HG03439 (cell line): ENCODE results near the gene SAPCD1.

Experiments
- ATAC-seq: cut with Tn5 transposase; IDR thresholded peaks from one replicate; pipeline ENCODE4 v1.9.1; 2021; ENCODE audit warnings: mild to moderate bottlenecking, moderate library complexity; ENCODE audit not compliant: unreplicated experiment

SAPCD1 gene

DNA sequence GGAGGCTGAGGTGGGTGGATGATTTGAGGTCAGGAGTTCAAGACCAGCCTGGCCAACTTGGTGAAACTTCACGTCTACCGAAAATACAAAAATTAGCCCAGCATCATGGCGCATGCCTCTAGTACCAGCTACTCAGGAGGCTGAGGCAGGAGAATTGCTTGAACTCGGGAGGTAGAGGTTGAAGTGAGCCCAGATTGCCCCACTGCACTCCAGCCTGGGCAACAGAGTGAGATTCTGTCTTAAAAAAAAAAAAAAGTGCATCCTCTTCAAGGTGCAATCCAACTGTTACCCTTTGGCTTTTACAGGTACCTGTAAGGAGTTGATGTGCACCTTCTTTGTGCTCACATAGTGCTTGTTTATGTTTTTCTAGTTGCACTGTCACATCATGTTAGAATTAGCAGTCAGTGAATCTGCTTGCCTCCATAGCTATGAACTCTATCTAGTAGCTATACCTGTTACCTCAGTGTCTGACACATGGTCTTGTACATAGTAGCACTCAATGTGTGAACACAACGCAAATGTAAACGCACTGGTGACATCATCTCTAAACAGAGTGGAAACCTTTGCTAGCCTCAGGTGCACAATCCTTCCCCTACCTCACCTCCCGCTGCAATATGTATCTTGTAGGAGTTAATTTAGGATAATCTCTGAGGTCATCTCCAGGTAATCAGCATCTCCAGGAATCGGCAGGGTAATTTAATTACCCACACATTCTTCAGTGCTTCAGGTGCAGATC is 13.0 kb upstream of the SAPCD1 start:
- ATAC-seq, result no peak

- no peak for ATAC-seq
Observed at GRCh38 chr6:31750411-31751022, 11.9 kb upstream of the SAPCD1 start.

DNA sequence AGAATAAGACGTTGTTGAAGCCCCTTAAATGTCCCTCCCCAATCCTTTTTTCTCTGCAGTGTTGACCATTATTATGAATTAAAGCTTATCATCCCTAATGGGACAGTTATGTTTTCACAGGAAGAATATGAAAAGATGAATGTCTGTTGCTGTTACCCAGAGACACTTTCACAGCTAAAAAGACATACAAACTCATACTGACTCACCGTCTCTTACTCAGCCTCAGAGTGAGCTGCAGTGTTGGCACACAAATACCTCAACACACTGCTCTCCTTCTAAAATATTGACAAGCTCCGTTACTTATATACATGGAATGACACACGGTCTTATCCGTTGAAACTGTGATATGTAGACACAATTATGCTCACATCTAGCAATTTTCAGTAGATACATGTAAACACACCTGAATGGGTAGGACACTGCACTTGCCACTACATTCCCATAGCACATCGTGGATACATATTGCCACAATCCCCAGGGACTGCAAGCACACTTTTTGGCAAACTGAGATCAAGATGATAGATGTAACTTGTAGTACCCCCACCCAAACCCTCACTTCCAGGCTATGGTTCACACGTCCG is 9.6 kb upstream of the SAPCD1 start:
- ATAC-seq, result no peak

- no peak for ATAC-seq
Observed at GRCh38 chr6:31758281-31758680, 4.2 kb upstream of the SAPCD1 start.

DNA sequence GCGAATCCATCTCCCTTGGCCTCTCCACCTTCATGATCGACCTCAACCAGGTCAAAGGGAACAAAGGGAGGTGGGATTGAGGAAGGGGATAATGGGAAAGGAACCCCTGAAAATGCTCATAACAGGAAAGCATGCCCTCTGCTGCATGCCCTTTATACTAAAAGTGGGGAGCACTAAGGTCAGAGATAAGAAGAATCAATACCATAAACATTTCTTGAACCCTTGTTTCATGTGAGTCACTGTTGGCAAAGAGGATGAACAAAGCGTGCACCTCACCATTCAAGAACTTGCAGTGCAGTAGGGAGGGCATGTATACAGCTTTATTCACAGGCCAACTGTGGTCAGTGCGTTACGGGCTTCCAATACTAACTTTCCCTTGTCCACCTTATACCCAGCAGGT is 1.7 kb upstream of the SAPCD1 start:
- ATAC-seq, result no peak

- no peak for ATAC-seq
Observed at GRCh38 chr6:31761343-31761742, 1.1 kb upstream of the SAPCD1 start.

DNA sequence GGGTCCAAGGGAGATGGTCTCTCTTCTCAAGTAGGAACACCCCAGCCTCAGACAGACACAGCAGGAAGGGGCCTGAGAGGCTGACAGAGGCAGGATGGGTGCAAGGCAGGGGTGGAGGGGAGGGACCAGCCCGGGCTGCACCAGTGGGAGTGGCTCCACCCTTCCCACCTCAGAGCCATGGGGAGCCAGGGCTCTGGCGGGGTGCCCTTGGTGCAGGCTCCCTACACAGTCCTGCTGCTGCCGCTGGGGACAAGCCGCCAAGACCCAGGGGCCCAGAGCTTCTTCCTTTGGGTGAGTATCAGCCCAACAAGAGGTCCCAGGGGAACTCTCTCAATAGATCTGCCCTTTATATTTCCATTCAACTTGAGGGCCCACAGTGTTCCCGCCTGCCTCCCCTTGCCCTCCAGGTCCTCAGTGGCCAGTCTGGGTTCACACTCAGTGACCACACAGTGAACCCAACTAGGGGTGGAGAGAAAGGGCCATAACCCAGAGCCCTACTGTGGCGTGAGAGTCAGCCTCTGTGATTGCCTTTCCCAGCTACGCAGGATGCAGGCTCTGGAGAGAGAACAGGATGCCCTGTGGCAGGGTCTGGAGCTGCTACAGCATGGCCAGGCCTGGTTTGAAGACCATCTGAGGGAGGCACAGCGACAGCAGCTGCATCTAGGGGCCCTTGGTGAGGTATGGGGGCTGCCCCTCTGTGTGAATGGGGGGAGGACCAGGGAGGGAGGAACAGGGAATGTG is 592 bp downstream of the SAPCD1 start:
- no peak for ATAC-seq

DNA sequence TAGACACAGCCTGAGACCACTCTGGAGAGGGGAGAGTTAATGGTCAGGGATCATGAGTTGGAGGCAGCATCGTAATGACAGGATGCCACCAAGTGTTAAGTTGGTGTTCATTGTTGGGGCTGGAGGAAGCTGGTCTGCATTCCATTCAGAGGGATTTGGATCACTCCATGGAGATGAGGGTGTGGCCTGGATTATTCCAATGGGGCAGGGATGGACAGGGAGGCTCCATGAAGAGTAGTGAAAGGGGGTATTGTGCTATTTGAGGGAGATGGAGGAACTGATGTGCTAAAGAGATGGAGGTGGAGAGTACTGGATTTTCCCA is 1.1 kb downstream of the SAPCD1 start:
- no peak for ATAC-seq

GRCh38 chr6:31764198-31764597 is 1.7 kb downstream of the SAPCD1 start:
- no peak for ATAC-seq

GRCh38 chr6:31765559-31765909 is 3.1 kb downstream of the SAPCD1 start:
- ATAC-seq, result no peak

- ATAC-seq, result no peak
Observed at GRCh38 chr6:31765910-31766794, 3.7 kb downstream of the SAPCD1 start.

- no peak for ATAC-seq
Observed at GRCh38 chr6:31767096-31767645, 4.7 kb downstream of the SAPCD1 start.

DNA sequence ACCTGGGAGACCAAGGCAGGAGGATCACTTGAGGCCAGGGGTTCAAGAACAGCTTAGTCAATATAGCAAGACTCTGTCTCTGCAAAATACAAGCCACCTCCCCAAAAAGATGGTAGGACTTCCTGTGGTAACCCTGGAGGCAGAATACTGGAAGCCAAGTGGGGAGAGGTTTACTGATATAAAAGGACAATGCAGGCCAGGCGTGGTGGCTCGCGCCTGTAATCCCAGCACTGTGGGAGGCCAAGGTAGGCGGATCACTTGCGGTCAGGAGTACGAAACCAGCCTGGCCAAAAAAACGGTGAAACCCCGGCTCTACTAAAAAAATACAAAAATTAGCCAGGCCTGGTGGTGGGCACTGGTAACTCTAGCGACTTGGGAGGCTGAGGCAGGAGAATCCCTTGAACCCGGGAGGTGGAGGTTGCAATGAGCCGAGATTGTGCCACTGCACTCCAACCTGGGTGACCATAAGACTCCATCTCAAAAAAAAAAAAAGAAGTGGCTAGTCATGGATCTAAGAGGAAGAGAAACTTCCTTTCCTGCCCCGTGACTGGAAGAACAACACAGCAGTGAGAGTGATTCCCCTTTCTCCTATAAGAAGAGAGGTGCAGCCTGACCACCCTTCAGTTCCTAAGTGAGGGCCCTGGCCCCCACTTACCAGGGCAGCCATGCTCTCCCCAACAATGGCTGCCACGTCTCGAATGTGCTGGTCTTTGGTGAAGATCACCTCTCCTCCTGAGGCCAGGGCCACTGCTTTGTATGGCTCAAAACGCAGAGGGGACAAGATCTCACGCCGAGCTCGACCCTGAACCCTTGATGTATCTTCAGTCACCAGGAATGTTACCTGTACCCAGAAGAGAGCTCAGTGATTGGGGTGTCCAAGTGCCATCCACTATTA is 6.2 kb downstream of the SAPCD1 start:
- ATAC-seq, result no peak

- no peak for ATAC-seq
Observed at GRCh38 chr6:31769684-31770371, 7.4 kb downstream of the SAPCD1 start.

DNA sequence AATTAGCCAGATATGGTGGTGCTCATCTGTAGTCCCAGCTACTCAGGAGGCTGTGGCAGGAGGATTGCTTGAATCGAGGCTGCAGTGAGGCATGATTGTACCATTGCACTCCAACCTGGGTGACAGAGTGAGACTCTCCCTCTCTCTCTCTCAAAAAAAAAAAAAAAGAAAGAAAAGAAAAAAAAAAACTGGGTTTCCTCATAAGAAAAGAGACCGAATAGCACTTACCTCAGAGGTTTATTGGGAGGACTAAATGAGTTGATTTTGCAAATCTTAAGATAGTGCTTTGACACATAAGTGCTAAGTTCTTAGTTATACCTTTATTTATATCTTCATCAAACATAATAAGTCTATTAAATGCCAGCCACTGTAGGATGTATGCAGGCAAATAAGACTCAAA is 8.4 kb downstream of the SAPCD1 start:
- no peak for ATAC-seq

DNA sequence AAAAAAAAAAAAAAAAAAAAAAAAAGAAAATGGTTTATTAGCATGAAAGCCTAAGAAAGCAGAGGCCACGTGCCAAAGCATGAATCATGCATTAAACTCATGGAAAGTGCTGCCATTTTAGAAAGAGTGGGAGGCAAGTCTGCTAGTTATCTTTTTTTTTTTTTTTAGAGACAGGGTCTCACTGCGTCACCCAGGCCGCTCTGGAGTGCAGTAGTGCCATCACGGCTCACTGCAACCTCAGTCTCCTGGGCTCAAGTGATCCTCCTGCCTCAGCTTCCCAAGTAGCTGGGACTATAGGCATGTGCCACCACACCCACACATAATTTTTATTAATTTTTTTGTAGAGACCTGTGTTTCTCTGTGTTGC is 9.5 kb downstream of the SAPCD1 start:
- ATAC-seq, result no peak

DNA sequence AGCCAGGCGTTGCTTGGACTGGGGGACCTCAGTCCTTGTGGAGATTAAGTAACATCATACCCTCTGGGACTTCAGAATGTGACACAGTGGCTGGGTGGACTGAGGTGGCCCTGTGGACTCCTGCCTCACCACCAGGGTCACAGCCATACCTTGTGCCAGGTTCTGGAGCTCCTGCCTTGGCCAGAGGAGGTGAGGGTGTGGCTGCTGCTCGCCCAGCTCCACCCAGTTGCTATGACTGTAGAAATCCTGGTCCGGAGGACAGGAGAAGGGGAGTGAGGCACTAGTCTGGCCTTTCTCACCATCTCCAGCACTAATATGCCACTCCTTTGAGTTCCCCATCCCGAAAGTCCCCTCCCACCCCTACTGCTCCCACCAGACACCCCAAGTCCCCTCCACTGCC is 12.7 kb downstream of the SAPCD1 start:
- no peak for ATAC-seq

DNA sequence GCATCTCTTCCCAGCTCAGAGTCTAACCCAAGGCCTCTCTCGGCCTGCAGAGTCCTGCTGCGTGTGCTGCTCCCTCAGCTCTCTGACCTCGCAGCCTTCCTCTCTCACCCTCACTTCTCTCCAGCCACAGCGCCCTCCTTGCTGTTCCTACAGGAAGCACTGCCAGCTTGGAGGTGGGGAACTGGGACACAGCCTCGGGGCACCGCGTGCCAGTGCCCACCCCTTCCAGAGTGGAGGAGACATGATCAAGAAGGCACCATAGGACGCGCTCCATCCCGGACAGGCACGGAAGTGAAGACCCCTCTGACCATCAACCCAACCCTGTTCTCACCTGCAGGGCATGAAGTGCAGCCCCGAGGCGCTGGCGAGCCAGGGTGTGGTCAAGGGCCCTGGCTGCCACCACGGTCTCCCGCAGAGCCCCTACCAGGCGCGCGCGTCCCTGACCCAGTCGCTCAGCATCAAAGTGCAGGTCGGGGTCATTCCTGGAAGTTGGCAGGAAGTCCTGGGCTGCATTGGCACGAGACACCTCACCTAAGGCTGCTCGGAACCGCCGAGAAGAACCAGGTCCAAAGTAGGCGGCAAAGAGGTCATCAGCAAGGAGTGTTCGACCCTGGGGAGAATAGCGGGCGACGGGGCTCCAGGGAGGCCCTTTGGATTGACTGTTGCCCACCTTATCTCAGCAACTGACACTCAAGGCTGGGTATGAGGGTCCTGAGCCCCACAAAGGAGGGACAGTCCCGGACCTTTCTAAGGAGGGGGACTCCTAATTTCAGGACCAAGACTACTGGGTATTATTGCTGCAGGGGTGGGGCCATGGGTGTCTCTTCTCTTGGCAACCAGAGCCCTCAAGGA is 13.4 kb downstream of the SAPCD1 start:
- ATAC-seq, result no peak
